ENCODE results near the gene SAMD3.
"Not testable (repeated sequence)": the region's sequence is repeated elsewhere in the genome, so short reads cannot be mapped to it uniquely, and the experiment has no call there.

Gene SAMD3

GRCh38 chr6:130152908-130153510 lies 69.7 kb downstream of the SAMD3 start:
- DNase-seq (ENCODE audit: low spot score): no peak
- TF ChIP-seq CTCF (IDR thresholded peaks at IDR 0.05; ENCODE audit: extremely low read depth, missing control alignments): no peak

GRCh38 chr6:130150906-130151305 lies 71.8 kb downstream of the SAMD3 start:
- no peak for DNase-seq (ENCODE audit: low spot score)
- no peak for TF ChIP-seq CTCF (IDR thresholded peaks at IDR 0.05; ENCODE audit: extremely low read depth, missing control alignments)

- DNase-seq (ENCODE audit: low spot score): not testable (repeated sequence)
Observed at GRCh38 chr6:130149016-130149415, 73.7 kb downstream of the SAMD3 start.

- DNase-seq (ENCODE audit: low spot score): no peak
- TF ChIP-seq CTCF (IDR thresholded peaks at IDR 0.05; ENCODE audit: extremely low read depth, missing control alignments): peak; percentile 24
Observed at GRCh38 chr6:130148181-130148580, 74.6 kb downstream of the SAMD3 start.

- TF ChIP-seq CTCF (IDR thresholded peaks at IDR 0.05; ENCODE audit: extremely low read depth, missing control alignments): no peak
- no peak for DNase-seq (ENCODE audit: low spot score)
Observed at GRCh38 chr6:130147111-130147510, 75.6 kb downstream of the SAMD3 start.

GRCh38 chr6:130143709-130144108 lies 79.0 kb downstream of the SAMD3 start:
- no peak for TF ChIP-seq CTCF (IDR thresholded peaks at IDR 0.05; ENCODE audit: extremely low read depth, missing control alignments)
- DNase-seq (ENCODE audit: low spot score): no peak

- TF ChIP-seq CTCF (IDR thresholded peaks at IDR 0.05; ENCODE audit: extremely low read depth, missing control alignments): no peak
Observed at GRCh38 chr6:130140084-130140483, 82.7 kb downstream of the SAMD3 start.

GRCh38 chr6:130138909-130139242 lies 83.9 kb downstream of the SAMD3 start:
- TF ChIP-seq CTCF (IDR thresholded peaks at IDR 0.05; ENCODE audit: extremely low read depth, missing control alignments): no peak

More at GRCh38 chr6:130140084-130140483, 82.7 kb downstream of the SAMD3 start:
- no peak for DNase-seq (ENCODE audit: low spot score)

More at GRCh38 chr6:130138909-130139242, 83.9 kb downstream of the SAMD3 start:
- DNase-seq (ENCODE audit: low spot score): no peak
